ENCODE data around the gene PAIP2B. TPM values are rescaled to one million over a fixed set of nuclear protein-coding genes. Genes with fewer than 3 reads are reported as not detected.

The PAIP2B gene
- total and polyA plus RNA-seq, 10 of the 15 experiments (the other 5 are each of a cell fraction or from before 2014, with no cell fraction given): 0.06 to 0.79 (median 0.32) TPM

GRCh38 chr2:71253476-71253875, 26.6 kb upstream of the PAIP2B start (continued):
- TF ChIP-seq DPF2 (IDR thresholded peaks at IDR 0.05): no peak
- TF ChIP-seq, protein P1, sequence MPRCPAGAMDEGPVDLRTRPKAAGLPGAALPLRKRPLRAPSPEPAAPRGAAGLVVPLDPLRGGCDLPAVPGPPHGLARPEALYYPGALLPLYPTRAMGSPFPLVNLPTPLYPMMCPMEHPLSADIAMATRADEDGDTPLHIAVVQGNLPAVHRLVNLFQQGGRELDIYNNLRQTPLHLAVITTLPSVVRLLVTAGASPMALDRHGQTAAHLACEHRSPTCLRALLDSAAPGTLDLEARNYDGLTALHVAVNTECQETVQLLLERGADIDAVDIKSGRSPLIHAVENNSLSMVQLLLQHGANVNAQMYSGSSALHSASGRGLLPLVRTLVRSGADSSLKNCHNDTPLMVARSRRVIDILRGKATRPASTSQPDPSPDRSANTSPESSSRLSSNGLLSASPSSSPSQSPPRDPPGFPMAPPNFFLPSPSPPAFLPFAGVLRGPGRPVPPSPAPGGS (IDR thresholded peaks at IDR 0.05; ENCODE audit: borderline replicate concordance, insufficient read depth, low read depth, low read length, poor library complexity, severe bottlenecking): no peak

DNA sequence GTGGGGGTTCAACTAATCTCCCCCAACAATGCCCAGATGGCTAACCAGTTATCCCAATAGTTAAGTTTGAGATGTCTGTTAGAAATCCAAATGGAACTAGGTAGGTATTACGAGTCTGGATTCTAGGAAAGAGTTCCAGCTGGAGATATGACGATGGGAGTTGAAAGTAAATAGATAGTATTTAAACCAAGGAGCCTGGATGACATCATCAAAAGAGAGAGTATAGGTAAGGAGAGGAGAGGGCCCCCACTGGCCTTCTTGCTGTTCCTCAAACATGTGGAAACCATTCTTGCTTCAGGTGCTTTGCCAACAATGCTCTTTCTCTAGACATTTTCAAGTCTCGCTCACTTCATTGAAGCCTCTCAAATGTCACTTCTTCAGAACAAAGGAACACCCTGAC, 26.0 kb upstream of the PAIP2B start:
- DNase-seq (ENCODE audit: low read depth, low spot score) (no peak), ATAC-seq (no peak), FAIRE-seq (no peak)
- Histone ChIP-seq H2AFZ (ENCODE audit: control insufficient read depth, low read depth, low read length) (no peak overlapping the region), H4K20me1 (ENCODE audit: control insufficient read depth, insufficient read depth) (no peaks in the 10 kb centered on the region), H3K27ac (ENCODE audit: control insufficient read depth, insufficient read depth) (no peak overlapping the region), H3K27me3 (replicated peaks in 1 of 2; ENCODE audit: control insufficient read depth in 2 of 2, insufficient read depth in 2 of 2, low read length in 1 of 2) (no peaks in the 10 kb centered on the region), H3K79me2 (ENCODE audit: control insufficient read depth, insufficient read depth, low read length) (no peaks in the 10 kb centered on the region), H3K36me3 (ENCODE audit: control insufficient read depth in 2 of 2, insufficient read depth in 2 of 2, low read length in 1 of 2) (no peaks in the 10 kb centered on the region), H3K9ac (ENCODE audit: control insufficient read depth, insufficient read depth, low read length) (no peak overlapping the region), H3K4me2 (ENCODE audit: control insufficient read depth, insufficient read depth) (no peak overlapping the region), H3K9me3 (replicated peaks; ENCODE audit: control insufficient read depth, insufficient read depth, low read length) (no peaks in the 10 kb centered on the region), H3K4me3 (no peak overlapping the region), H3K4me1 (ENCODE audit: control insufficient read depth, insufficient read depth, low read length) (no peaks in the 10 kb centered on the region)
- in situ Hi-C loops (cut with MboI) (no loop called here), intact Hi-C loops (cut with micrococcal nuclease; ENCODE audit: unreplicated experiment) (no loop called here)
- ChIA-PET CTCF (no interaction called here), SMC1A (ENCODE audit: uncharacterized antibody, unreplicated experiment) (interaction anchor here (1.0 kb wide), 1 partner anchor 20 kb away, joined by 3 read pairs; no protein-coding TSS in a partner anchor), RAD21 (ENCODE audit: unreplicated experiment) (no interaction called here), POLR2A (no interaction called here)
- TF ChIP-seq HDGF (IDR thresholded peaks at IDR 0.05) (no peak), SUZ12 (IDR thresholded peaks at IDR 0.05; ENCODE audit: unreplicated experiment) (no peak), RUNX3 (IDR thresholded peaks at IDR 0.05; ENCODE audit: low read length) (no peak), HSF1 (IDR thresholded peaks at IDR 0.05; ENCODE audit: low read depth, low read length) (no peak), SP1 (IDR thresholded peaks at IDR 0.05; ENCODE audit: low read depth, low read length) (no peak)
- WGBS (ENCODE audit: insufficient coverage, insufficient replicate concordance, low lambda C conversion rate, missing lambda C conversion rate): 2% methylated on average over 3 of the region's 3 CpGs
- no TSS peak for BruUV-seq (replicated peaks)
